Measurements from ENCODE around the gene PLEKHA7.

DNA sequence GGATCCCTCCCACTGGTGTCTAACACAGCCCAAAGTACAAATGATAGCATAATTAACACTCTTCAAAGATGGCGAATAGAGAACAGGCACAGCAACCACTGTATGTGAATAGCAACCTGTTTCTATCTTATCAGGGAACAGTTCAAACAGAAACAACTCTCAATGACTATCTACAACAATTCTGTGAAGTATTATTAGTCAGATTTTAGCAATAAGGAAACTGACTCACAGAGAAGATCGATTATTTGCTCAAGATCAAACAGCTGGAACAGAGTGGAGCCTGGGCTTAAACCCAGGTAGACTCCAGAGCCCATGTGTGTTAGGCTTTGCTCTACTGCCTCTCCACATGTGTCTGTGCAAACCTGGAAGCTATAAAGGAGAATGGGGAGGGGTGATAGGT lies 187.1 kb downstream of the PLEKHA7 start:
- TF ChIP-seq, protein P1, sequence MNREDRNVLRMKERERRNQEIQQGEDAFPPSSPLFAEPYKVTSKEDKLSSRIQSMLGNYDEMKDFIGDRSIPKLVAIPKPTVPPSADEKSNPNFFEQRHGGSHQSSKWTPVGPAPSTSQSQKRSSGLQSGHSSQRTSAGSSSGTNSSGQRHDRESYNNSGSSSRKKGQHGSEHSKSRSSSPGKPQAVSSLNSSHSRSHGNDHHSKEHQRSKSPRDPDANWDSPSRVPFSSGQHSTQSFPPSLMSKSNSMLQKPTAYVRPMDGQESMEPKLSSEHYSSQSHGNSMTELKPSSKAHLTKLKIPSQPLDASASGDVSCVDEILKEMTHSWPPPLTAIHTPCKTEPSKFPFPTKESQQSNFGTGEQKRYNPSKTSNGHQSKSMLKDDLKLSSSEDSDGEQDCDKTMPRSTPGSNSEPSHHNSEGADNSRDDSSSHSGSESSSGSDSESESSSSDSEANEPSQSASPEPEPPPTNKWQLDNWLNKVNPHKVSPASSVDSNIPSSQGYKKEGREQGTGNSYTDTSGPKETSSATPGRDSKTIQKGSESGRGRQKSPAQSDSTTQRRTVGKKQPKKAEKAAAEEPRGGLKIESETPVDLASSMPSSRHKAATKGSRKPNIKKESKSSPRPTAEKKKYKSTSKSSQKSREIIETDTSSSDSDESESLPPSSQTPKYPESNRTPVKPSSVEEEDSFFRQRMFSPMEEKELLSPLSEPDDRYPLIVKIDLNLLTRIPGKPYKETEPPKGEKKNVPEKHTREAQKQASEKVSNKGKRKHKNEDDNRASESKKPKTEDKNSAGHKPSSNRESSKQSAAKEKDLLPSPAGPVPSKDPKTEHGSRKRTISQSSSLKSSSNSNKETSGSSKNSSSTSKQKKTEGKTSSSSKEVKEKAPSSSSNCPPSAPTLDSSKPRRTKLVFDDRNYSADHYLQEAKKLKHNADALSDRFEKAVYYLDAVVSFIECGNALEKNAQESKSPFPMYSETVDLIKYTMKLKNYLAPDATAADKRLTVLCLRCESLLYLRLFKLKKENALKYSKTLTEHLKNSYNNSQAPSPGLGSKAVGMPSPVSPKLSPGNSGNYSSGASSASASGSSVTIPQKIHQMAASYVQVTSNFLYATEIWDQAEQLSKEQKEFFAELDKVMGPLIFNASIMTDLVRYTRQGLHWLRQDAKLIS (CRISPR knock-in tag; IDR thresholded peaks at IDR 0.05; ENCODE audit: borderline replicate concordance), result no peak
- TF ChIP-seq, protein P2, sequence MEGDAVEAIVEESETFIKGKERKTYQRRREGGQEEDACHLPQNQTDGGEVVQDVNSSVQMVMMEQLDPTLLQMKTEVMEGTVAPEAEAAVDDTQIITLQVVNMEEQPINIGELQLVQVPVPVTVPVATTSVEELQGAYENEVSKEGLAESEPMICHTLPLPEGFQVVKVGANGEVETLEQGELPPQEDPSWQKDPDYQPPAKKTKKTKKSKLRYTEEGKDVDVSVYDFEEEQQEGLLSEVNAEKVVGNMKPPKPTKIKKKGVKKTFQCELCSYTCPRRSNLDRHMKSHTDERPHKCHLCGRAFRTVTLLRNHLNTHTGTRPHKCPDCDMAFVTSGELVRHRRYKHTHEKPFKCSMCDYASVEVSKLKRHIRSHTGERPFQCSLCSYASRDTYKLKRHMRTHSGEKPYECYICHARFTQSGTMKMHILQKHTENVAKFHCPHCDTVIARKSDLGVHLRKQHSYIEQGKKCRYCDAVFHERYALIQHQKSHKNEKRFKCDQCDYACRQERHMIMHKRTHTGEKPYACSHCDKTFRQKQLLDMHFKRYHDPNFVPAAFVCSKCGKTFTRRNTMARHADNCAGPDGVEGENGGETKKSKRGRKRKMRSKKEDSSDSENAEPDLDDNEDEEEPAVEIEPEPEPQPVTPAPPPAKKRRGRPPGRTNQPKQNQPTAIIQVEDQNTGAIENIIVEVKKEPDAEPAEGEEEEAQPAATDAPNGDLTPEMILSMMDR (IDR thresholded peaks at IDR 0.05), result no peak
- no peak for TF ChIP-seq SP1 (CRISPR knock-in tag; conservative IDR thresholded peaks at IDR 0.05)

Data from WTC11 (cell line).